Erythroblast (primary cell): ENCODE results near the gene IFNE.

Experiments
- GATA1 ChIP-seq: IDR thresholded peaks from 2 replicates; pipeline ENCODE4 v1.6.1; 2011; ENCODE audit warnings: low read depth, mild to moderate bottlenecking, control low read depth, low read length, moderate library complexity
- POLR2A ChIP-seq: IDR thresholded peaks from 2 replicates; pipeline ENCODE4 v1.6.1; 2011; ENCODE audit warnings: mild to moderate bottlenecking, low read length

DNA sequence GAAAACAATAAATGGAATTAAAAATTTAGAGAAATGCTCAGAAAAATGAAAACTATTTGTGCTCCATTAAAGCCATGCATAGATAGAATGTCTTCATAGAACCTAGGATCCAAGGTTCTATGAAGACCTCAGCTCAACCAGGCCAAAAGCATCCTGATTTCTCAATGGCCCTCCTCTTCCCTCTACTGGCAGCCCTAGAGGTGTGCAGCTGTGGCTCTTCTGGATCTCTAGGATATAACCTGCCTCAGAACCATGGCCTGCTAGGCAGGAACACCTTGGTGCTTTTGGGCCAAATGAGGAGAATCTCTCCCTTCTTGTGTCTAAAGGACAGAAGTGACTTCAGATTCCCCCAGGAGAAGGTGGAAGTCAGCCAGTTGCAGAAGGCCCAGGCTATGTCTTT lies 26.8 kb downstream of the IFNE start:
- TF ChIP-seq POLR2A (no peak), GATA1 (no peak)
